HG03159 (cell line): ENCODE measurements around the gene CEP70.
"Not testable (repeated sequence)": the region's sequence is repeated elsewhere in the genome, so short reads cannot be mapped to it uniquely, and the experiment has no call there.

ENCODE experiments used
- ATAC-seq: cut with Tn5 transposase; IDR thresholded peaks from one replicate; pipeline ENCODE4 v1.9.1; 2021; ENCODE audit warnings: mild to moderate bottlenecking, moderate library complexity; ENCODE audit not compliant: unreplicated experiment

The CEP70 gene

GRCh38 chr3:138593488-138594149, 441 bp downstream of the CEP70 start:
- ATAC-seq = no peak

DNA sequence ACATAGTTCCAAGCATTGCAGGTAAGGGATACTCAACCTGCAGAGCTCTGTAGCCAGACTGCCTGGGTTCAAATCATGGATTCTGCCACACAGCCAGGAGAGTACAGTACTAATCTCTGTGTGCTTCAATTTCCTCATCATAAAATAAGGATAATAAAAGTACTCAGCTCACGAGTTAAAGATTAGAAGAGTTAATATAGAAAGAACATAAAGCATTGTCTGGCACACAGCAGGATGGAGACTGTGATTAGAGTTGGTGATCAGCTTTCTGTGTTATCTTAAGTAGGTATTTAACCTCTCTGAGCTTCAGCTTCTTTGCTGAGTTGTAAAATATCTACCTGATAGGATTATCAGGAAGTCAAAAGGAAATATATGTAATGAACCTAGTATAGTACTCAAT, 2.7 kb downstream of the CEP70 start:
- no peak for ATAC-seq

GRCh38 chr3:138588445-138588844, 5.6 kb downstream of the CEP70 start:
- ATAC-seq = no peak

DNA sequence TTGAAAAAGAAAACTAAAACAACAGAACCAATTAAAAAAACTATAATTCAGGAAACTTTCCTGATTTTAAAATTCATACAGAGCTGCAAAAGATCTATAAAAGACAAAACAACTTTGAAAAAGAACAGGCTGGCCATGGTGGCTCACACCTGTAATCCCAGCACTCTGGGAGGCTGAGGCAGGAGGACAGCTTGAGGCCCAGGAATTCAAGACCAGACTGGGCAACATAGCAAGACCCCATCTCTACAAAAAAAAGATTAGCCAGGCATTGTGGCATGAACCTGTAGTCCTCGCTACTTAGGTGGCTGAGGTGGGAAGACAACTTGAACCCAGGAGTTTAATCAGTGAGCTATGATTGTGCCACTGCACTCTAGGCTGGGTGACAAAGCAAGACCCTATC, 6.7 kb downstream of the CEP70 start:
- ATAC-seq = no peak

DNA sequence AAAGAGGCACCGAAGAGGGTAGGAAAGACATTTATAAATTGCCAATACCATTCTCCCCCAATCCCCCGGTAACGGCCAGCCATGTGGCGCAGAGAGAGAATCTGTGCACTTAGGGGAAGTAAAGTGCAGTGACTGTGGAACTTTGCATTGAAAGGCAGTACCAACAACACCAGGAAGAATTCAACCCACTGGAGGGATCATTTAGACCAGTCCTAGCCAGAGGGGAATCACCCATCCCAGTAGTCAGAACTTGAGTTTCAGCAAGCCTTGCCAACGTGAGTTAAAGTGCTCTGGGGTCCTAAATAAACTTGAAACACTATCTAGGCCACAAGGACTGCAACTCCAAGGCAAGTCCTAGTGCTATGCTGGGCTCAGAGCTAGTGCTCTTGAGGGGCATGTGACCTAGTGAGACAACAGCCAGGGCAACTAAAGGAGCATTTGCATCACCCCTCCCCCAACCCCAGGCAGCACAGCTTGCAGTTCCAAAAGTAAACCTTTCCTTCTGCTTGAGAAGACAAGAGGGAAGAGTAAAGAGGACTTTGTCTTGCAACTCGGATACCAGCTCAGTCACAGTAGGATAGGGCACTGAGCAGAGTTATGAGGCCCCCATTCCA, 15.0 kb downstream of the CEP70 start:
- ATAC-seq = no peak

DNA sequence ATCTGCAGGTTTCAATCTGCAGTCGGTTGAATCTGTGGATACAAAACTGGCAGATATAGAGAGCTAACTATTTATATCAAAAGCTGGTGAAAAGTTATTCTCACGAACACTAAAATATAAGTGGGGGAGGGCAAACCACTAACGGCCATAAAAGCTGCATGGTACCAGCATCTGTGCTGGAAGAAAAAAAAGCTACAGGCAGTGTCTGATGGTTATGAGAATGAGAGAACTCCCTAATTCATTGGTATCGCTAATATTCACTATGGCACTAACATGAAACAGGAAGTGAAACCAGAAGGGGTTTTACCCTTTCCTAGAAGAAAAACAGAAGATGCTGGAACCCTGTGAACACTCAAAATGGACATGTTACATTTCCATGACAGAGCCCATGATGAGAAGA, 15.9 kb downstream of the CEP70 start:
- peak; percentile 94 for ATAC-seq

GRCh38 chr3:138573138-138573537, 20.9 kb downstream of the CEP70 start:
- ATAC-seq = no peak

DNA sequence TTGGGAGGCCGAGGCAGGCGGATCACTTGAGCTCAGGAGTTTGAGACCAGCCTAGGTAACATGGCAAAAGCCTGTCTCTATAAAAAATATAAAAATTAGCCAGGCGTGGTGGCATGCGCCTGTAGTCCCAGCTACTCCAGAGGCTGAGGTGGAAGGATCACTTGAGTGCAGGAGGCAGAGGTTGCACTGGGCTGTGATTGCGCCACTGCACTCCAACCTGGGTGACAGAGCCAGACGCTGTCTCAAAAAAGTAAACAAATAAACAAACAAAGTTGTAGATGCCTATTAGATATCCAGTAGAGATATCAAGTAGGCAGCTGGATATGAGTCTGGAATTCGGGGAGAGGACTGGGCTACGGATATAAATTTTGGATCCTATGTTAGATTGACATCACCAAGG, 24.4 kb downstream of the CEP70 start:
- not testable (repeated sequence) for ATAC-seq

DNA sequence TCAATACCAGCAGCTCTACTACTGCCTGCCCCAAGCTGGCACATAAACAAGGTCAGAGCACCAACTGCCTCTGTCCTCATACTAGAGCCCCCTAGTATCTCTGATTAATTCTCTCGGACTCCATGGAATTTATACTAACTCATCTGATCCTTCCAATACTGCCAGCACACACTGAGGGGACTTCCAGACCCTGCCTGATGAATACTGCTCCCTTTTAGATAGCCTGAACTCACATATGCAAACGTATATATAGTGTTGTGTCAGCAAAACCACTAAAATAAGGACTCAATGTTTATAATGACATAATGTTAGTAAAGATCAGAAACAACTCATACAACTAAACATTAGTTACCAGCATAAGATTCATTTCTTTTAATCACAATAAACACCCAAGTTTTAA, 25.0 kb downstream of the CEP70 start:
- no peak for ATAC-seq

DNA sequence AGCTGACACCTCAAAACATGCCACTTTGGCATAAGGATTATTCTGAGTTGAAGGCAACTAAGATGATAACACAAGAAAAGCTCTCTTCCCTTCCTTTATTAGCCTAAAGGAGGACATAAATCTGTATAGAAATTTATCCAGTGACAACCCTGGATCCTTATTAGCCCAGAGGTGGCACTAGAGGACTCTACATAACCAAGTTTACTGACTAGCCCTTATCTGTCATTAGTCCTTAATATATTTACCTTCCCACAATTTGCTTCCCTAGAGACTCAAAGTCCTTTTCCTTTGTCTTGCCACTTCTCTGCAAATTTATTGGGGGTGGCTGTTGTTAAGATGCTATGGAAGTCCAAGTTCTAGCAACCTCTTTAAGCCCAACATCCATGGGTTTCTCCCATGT, 26.7 kb downstream of the CEP70 start:
- no peak for ATAC-seq

GRCh38 chr3:138566293-138566692, 27.8 kb downstream of the CEP70 start:
- not testable (repeated sequence) for ATAC-seq

DNA sequence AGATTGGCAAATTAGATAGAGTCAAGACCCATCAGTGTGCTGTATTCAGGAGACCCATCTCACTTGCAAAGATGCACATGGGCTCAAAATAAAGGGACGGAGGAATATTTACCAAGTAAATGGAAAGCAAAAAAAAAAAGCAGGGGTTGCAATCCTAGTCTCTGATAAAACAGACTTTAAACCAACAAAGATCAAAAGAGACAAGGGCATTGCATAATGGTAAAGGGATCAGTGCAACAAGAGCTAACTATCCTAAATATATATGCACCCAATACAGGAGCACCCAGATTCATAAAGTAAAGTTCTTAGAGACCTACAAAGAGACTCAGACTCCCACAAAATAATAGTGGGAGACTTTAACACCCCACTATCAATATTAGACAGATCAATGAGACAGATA, 31.2 kb downstream of the CEP70 start:
- not testable (repeated sequence) for ATAC-seq

DNA sequence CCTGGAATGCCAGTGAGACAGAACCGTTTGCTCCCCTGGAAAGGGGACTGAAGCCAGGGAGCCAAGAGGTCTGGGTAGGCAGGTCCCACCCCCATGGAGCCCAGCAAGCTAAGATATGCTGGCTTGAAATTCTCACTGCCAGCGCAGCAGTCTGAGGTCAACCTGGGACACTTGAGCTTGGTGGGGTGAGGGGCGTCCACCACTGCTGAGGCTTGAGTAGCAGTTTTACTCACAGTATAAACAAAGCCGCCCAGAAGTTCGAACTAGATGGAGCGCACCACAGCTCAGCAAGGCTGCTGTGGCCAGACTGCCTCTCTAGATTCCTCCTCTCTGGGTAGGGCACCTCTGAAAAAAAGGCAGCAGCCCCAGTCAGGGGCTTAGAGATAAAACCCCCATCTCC, 33.6 kb downstream of the CEP70 start:
- no peak for ATAC-seq

DNA sequence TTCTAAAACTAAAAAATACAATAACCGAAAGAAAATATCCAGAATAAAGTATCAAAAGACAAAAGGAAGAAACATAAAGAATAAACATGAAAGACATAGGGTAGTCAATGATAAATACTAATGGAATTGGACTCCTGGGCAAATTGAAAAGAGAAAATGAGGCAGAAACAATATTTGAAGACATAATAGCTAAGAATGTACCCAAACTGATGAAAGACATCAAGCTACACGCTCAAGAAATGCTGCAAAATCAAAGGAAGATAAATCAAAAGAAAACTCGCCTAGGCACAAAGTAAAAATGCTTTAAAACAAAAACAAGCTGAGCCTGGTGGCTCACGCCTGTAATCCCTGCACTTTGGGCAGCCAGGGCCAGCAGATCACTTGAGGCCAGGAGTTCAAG, 34.9 kb downstream of the CEP70 start:
- ATAC-seq = no peak

DNA sequence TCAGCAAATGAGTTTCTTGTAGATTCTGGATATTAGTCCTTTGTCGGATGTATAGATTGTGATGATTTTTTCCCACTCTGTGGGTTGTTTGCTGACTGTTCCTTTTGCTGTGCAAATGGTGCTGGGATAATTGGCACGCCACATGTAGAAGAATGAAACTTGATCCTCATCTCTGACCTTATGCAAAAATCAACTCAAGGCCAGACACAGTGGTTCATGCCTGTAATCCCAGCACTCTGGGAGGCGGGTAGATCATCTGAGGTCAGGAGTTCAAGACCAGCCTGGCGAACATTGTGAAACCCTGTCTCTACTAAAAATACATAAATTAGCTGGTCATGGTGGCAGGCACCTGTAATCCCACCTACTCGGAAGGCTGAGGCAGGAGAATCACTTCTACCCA, 39.3 kb downstream of the CEP70 start:
- not testable (repeated sequence) for ATAC-seq

DNA sequence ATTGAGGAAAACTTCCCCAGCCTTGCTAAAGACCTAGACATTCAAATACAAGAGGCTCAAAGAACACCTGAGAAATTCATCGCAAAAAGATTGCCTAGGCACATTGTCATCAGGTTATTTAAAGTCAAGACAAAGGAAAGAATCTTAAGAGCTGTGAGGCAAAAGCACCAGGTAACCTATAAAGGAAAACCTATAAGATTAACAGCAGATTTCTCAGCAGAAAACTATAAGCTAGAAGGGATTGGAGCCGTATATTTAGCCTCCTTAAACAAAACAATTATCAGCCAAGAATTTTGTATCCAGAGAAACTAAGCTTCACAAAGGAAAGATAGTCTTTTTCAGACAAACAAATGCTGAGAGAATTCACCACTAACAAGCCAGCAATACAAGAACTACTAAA, 43.1 kb downstream of the CEP70 start:
- ATAC-seq = not testable (repeated sequence)

DNA sequence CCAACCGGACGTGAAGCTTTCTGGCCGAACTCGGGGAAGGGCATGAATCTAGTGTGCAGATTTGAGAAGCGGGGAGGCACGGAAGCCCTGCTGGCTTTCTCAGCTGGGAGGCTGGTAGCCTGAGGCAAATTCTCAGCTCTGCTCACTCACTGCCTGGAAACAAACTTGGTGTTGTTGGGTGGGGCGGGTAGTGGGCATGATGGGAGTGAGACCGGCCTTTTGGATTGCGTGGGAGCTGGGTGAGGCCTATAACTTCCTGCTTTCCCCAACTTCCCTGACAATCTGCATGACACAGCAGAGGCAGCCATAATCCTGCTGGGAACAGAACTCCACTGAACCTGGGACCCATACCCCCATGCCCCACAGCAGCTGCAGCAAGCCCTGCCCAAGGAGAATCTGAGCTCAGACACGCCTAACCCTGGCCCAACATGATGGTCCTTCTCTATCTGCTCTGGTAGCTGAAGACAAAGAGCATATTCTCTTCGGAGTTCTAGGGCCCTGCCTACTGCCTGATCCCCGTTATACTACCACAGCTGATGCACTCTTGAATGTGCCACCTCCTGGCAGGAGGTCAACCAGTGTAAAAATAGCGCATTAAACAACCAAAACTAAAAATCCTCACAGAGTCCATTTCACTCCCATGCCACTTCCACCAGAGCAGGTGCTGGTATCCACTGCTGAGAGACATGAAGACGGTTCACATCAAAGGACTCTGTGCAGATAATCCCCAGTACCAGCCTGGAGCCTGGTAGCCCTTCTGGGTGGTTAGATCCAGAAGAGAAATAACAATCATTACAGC, 44.7 kb downstream of the CEP70 start:
- no peak for ATAC-seq

DNA sequence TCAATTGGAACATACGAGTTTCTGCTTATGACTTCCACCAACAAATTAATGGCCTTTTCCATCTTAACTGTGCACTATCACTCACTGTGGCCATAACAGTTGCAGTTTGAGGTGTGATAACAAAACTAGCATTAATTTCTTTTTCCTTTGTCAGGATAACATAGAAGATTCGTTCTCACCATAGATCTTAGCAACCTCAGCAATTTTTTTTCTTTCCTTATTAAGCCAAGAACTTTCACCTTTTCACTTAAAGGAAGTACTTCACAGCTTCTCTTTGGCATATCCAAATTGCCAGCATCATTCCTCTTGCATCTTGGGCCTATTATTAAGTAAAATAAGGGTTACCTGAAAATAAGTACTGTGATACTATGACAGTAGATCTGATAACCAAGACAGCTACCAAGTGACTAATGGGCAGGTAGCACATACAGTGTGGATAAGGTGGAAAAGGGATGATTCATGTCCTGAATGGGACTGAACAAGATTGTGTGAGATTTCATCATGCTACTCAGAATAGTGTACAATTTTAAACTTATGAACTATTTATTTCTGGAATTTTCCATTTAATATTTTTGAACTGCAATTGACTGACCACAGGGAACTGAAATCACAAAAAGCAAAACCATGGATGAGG, 46.6 kb downstream of the CEP70 start:
- no peak for ATAC-seq

GRCh38 chr3:138544546-138544945, 49.5 kb downstream of the CEP70 start:
- ATAC-seq = no peak

DNA sequence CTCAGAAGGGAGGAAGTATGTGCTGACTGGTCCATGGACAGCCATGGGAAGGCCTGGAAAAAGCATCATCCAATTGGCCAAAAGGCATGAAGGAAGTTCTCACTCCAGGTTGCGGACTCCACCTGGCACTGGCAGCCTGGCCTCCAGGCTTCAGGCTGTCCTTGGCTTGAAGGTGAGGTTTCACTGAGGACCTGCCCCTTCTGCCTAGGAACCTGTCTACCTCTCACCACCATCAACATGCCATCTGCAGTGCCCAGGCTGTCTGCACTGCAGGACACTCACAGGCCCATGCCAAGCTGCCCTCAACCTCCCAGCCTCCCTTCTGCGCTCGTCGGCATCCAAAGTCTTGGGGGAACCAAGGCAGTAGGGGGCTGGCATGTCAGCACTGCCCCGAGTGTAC, 51.1 kb downstream of the CEP70 start:
- no peak for ATAC-seq

DNA sequence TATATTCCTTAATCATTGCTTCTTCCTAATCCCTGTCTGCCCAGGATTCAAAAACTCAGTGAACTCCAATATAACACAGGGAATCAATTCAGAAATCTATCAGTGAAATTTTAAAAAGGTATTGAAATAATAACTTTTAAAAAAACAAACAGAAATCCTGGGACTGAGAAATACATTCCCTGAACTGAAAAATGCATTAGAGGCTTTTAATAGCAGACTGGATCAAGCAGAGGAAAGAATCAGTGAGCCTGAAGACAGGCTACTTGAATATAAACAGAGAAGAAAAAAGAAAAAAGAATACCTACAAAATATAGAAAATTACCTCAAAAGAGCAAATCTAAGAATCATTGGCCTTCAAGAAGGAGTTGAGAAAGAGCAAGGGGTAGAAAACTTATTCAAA, 54.7 kb downstream of the CEP70 start:
- no peak for ATAC-seq

DNA sequence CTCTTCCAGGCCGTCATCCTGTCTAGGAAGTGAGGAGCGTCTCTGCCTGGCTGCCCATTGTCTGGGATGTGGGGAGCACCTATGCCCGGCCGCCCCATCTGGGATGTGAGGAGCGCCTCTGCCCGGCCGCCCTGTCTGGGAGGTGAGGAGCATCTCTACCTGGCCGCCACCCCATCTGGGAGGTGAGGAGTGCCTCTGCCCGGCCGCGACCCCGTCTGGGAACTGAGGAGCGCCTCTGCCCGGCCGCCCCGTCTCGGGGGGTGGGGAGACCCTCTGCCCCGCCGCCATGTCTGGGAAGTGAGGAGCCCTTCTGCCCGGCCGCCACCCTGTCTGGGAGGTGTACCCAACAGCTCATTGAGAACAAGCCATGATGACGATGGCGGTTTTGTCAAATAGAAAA, 72.6 kb downstream of the CEP70 start:
- ATAC-seq = not testable (repeated sequence)
